Mesenchymal stem cell (in vitro differentiated cells and primary cell): ENCODE results near the gene TMEM9.

Experiments
- DNase-seq: peaks from one replicate; pipeline ENCODE4 v3.0.0-alpha.2; 2013
- H2AFZ ChIP-seq: one replicate; pipeline ENCODE4 v1.6.1; 2013; ENCODE audit warnings: low read depth, mild to moderate bottlenecking, control low read depth, inconsistent platforms, low read length, moderate library complexity
- H2AK5ac ChIP-seq: 2 replicates; pipeline ENCODE4 v1.6.1; 2013; ENCODE audit warnings: low read length, moderate library complexity, mild to moderate bottlenecking, inconsistent platforms; ENCODE audit not compliant: severe bottlenecking
- H2BK120ac ChIP-seq: one replicate; pipeline ENCODE4 v1.6.1; 2013; ENCODE audit warnings: low read depth, mild to moderate bottlenecking, inconsistent platforms, low read length, moderate library complexity
- H2BK12ac ChIP-seq, 2 experiments: one replicate each; pipeline ENCODE4 v1.6.1; 2013; ENCODE audit warnings: inconsistent platforms in 2 of 2, low read length in 2 of 2, mild to moderate bottlenecking in 2 of 2, moderate library complexity in 2 of 2, control low read depth in 1 of 2
- H2BK15ac ChIP-seq: one replicate; pipeline ENCODE4 v1.6.1; 2013; ENCODE audit warnings: mild to moderate bottlenecking, low read depth, inconsistent platforms; ENCODE audit not compliant: poor library complexity, severe bottlenecking
- H2BK5ac ChIP-seq: 2 replicates; pipeline ENCODE4 v1.6.1; 2013; ENCODE audit warnings: low read depth, mild to moderate bottlenecking, low read length, control low read depth, inconsistent platforms; ENCODE audit not compliant: poor library complexity, severe bottlenecking
- H3K14ac ChIP-seq, 2 experiments: one replicate each; pipeline ENCODE4 v1.6.1; 2013; ENCODE audit warnings: inconsistent platforms in 2 of 2, low read length in 2 of 2, control low read depth in 1 of 2, mild to moderate bottlenecking in 1 of 2, moderate library complexity in 1 of 2
- H3K18ac ChIP-seq, 2 experiments: one replicate each; pipeline ENCODE4 v1.6.1; 2013; ENCODE audit warnings: inconsistent platforms in 2 of 2, low read length in 2 of 2, control low read depth in 1 of 2, low read depth in 1 of 2, mild to moderate bottlenecking in 1 of 2
- H3K23ac ChIP-seq, 2 experiments: one replicate each; pipeline ENCODE4 v1.6.1; 2013; ENCODE audit warnings: inconsistent platforms in 2 of 2, low read length in 2 of 2, mild to moderate bottlenecking in 2 of 2, moderate library complexity in 2 of 2, control low read depth in 1 of 2
- H3K27ac ChIP-seq: 2 replicates; pipeline ENCODE4 v1.5.1; 2013; ENCODE audit warnings: mild to moderate bottlenecking, moderate library complexity, low read length, control low read depth, inconsistent platforms; ENCODE audit not compliant: poor library complexity, severe bottlenecking
- H3K27me3 ChIP-seq, 2 experiments: 2 replicates each; pipeline versions ENCODE4 v1.6.1 to v1.7.0; 2013; ENCODE audit warnings: low read length in 2 of 2, mild to moderate bottlenecking in 2 of 2, moderate library complexity in 2 of 2, control low read depth in 1 of 2, inconsistent platforms in 1 of 2; ENCODE audit not compliant: control insufficient read depth in 1 of 2, insufficient read depth in 1 of 2
- H3K36me3 ChIP-seq, 2 experiments: 2 replicates each; pipeline versions ENCODE4 v1.6.1 to v1.7.0; 2013; ENCODE audit warnings: low read length in 2 of 2, control low read depth in 1 of 2, inconsistent platforms in 1 of 2, low read depth in 1 of 2, mild to moderate bottlenecking in 1 of 2; ENCODE audit not compliant: insufficient read depth in 2 of 2, control insufficient read depth in 1 of 2
- H3K4ac ChIP-seq, 2 experiments: one replicate each; pipeline ENCODE4 v1.6.1; 2013; ENCODE audit warnings: inconsistent platforms in 2 of 2, low read length in 2 of 2, mild to moderate bottlenecking in 2 of 2, moderate library complexity in 2 of 2, control low read depth in 1 of 2, low read depth in 1 of 2
- H3K4me1 ChIP-seq: 2 replicates; pipeline ENCODE4 v1.6.1; 2013; ENCODE audit warnings: low read depth, low read length, control low read depth; ENCODE audit not compliant: control insufficient read depth, insufficient read depth
- H3K4me2 ChIP-seq: 2 replicates; pipeline ENCODE4 v1.6.1; 2013; ENCODE audit warnings: low read length, mild to moderate bottlenecking, inconsistent platforms; ENCODE audit not compliant: poor library complexity, severe bottlenecking
- H3K4me3 ChIP-seq, 2 experiments: 2 replicates each; pipeline versions ENCODE4 v1.5.1 to v1.7.0; 2013; ENCODE audit warnings: low read length in 2 of 2, mild to moderate bottlenecking in 2 of 2, control low read depth in 1 of 2, low read depth in 1 of 2; ENCODE audit not compliant: insufficient read depth in 1 of 2
- H3K79me1 ChIP-seq: replicated peaks from 2 replicates; pipeline ENCODE4 v1.6.1; 2013; ENCODE audit warnings: mild to moderate bottlenecking, control low read depth, low read length, inconsistent platforms; ENCODE audit not compliant: poor library complexity, severe bottlenecking
- H3K9ac ChIP-seq: 2 replicates; pipeline ENCODE4 v1.7.0; 2013; ENCODE audit warnings: mild to moderate bottlenecking, low read length, moderate library complexity
- H3K9me3 ChIP-seq: 2 replicates; pipeline ENCODE4 v1.7.0; 2013; ENCODE audit warnings: mild to moderate bottlenecking, low read length; ENCODE audit not compliant: control insufficient read depth
- H4K8ac ChIP-seq: one replicate; pipeline ENCODE4 v1.6.1; 2013; ENCODE audit warnings: inconsistent platforms, mild to moderate bottlenecking, low read length, moderate library complexity
- H4K91ac ChIP-seq: one replicate; pipeline ENCODE4 v1.6.1; 2013; ENCODE audit warnings: mild to moderate bottlenecking, low read length, inconsistent platforms
- whole genome bisulfite sequencing: methylation state at CpG from one replicate; pipeline ENCODE4 v1.1.7; 2013; ENCODE audit warnings: mixed read lengths; 5-methylcytosine and 5-hydroxymethylcytosine counted together

TMEM9 gene

GRCh38 chr1:201136355-201137023 lies 17.8 kb downstream of the TMEM9 start:
- Histone ChIP-seq H3K27me3 (no peaks in the 10 kb centered on the region), H4K91ac (no peak overlapping the region), H2BK12ac (no peak overlapping the region), H3K23ac (peak overlapping the region in 1 of 2 experiments; percentile 42), H3K9me3 (no peaks in the 10 kb centered on the region), H3K4me3 (no peak overlapping the region), H3K18ac (no peak overlapping the region), H2BK120ac (no peak overlapping the region), H3K4me1 (peaks cover 14% of the 10 kb centered on the region), H2BK15ac (no peak overlapping the region), H2AK5ac (no peak overlapping the region), H2BK5ac (no peak overlapping the region), H4K8ac (no peak overlapping the region), H3K27ac (no peak overlapping the region), H3K4me2 (no peak overlapping the region), H3K79me1 (peaks cover 10% of the 10 kb centered on the region), H3K36me3 (peaks cover 55 to 67% of the 10 kb centered on the region in 2 experiments), H3K14ac (peak overlapping the region in 1 of 2 experiments; percentile 6), H2AFZ (no peak overlapping the region), H3K9ac (peak overlapping the region; percentile 47), H3K4ac (no peak overlapping the region)
- DNase-seq = no peak
- 83% methylated on average over 8 of the region's 8 CpGs for WGBS

GRCh38 chr1:201134405-201134804 lies 19.9 kb downstream of the TMEM9 start:
- Histone ChIP-seq H2BK12ac (no peak overlapping the region), H3K4me1 (peaks cover 14% of the 10 kb centered on the region)

GRCh38 chr1:201131398-201131797 lies 22.9 kb downstream of the TMEM9 start:
- no peak overlapping the region for H2BK15ac ChIP-seq
- H3K14ac ChIP-seq = no peak overlapping the region
- H3K4ac ChIP-seq = no peak overlapping the region
- H3K4me3 ChIP-seq = no peak overlapping the region
- no peak overlapping the region for H2AFZ ChIP-seq
- no peaks in the 10 kb centered on the region for H3K79me1 ChIP-seq
- peaks cover 0 to under 1% of the 10 kb centered on the region in 2 experiments for H3K27me3 ChIP-seq
- peaks cover 19% of the 10 kb centered on the region for H3K4me1 ChIP-seq
- no peak overlapping the region for H2BK12ac ChIP-seq
- no peaks in the 10 kb centered on the region for H3K9me3 ChIP-seq
- peaks cover 22 to 32% of the 10 kb centered on the region in 2 experiments for H3K36me3 ChIP-seq
- no peak overlapping the region for H3K18ac ChIP-seq
- no peak overlapping the region for H4K8ac ChIP-seq
- no peak overlapping the region for H2BK5ac ChIP-seq
- no peak for DNase-seq
- H3K23ac ChIP-seq = no peak overlapping the region
- H3K27ac ChIP-seq = no peak overlapping the region
- H3K4me2 ChIP-seq = no peak overlapping the region
- H2BK120ac ChIP-seq = no peak overlapping the region
- no peak overlapping the region for H3K9ac ChIP-seq
- H4K91ac ChIP-seq = no peak overlapping the region
- 94% methylated on average over 4 of the region's 4 CpGs for WGBS
- no peak overlapping the region for H2AK5ac ChIP-seq

More at GRCh38 chr1:201134405-201134804, 19.9 kb downstream of the TMEM9 start:
- Histone ChIP-seq H2AFZ (no peak overlapping the region), H2BK15ac (no peak overlapping the region), H3K4me2 (no peak overlapping the region), H4K8ac (no peak overlapping the region), H3K36me3 (peaks cover 34 to 50% of the 10 kb centered on the region in 2 experiments), H4K91ac (no peak overlapping the region), H3K27me3 (no peaks in the 10 kb centered on the region), H3K27ac (no peak overlapping the region), H3K9me3 (no peaks in the 10 kb centered on the region), H3K79me1 (peaks cover 5% of the 10 kb centered on the region), H3K4me3 (no peak overlapping the region), H3K4ac (no peak overlapping the region), H3K23ac (no peak overlapping the region), H2BK5ac (no peak overlapping the region), H2BK120ac (no peak overlapping the region), H3K9ac (no peak overlapping the region), H2AK5ac (no peak overlapping the region), H3K18ac (no peak overlapping the region), H3K14ac (no peak overlapping the region)
- WGBS = over 99% methylated on average over 5 of the region's 6 CpGs
- no peak for DNase-seq

- no peak overlapping the region for H3K18ac ChIP-seq
- H3K9me3 ChIP-seq = no peaks in the 10 kb centered on the region
- peaks cover 0 to 25% of the 10 kb centered on the region in 2 experiments for H3K27me3 ChIP-seq
- H3K4me3 ChIP-seq = no peak overlapping the region
- H3K27ac ChIP-seq = no peak overlapping the region
- H2BK15ac ChIP-seq = no peak overlapping the region
- no peak overlapping the region for H3K23ac ChIP-seq
- H2AFZ ChIP-seq = no peak overlapping the region
- H2BK5ac ChIP-seq = no peak overlapping the region
- no peak overlapping the region for H2BK12ac ChIP-seq
- DNase-seq = no peak
- H3K4me1 ChIP-seq = peaks cover 20% of the 10 kb centered on the region
- H4K91ac ChIP-seq = no peak overlapping the region
- peaks cover under 1 to 8% of the 10 kb centered on the region in 2 experiments for H3K36me3 ChIP-seq
- H4K8ac ChIP-seq = no peak overlapping the region
- H3K4me2 ChIP-seq = no peak overlapping the region
- no peak overlapping the region for H3K4ac ChIP-seq
- no peak overlapping the region for H3K9ac ChIP-seq
- no peak overlapping the region for H2BK120ac ChIP-seq
- no peaks in the 10 kb centered on the region for H3K79me1 ChIP-seq
- 97% methylated on average over 12 of the region's 13 CpGs for whole genome bisulfite sequencing
- H2AK5ac ChIP-seq = no peak overlapping the region
- no peak overlapping the region for H3K14ac ChIP-seq
Measured at GRCh38 chr1:201128962-201129361, 25.3 kb downstream of the TMEM9 start.
